GM18502 (cell line): ENCODE results near the gene SLC14A1.

ENCODE experiments used
- ATAC-seq: cut with Tn5 transposase; IDR thresholded peaks from one replicate; pipeline ENCODE4 v1.9.1; 2021; ENCODE audit warnings: mild to moderate bottlenecking; ENCODE audit not compliant: unreplicated experiment, poor library complexity

The SLC14A1 gene

DNA sequence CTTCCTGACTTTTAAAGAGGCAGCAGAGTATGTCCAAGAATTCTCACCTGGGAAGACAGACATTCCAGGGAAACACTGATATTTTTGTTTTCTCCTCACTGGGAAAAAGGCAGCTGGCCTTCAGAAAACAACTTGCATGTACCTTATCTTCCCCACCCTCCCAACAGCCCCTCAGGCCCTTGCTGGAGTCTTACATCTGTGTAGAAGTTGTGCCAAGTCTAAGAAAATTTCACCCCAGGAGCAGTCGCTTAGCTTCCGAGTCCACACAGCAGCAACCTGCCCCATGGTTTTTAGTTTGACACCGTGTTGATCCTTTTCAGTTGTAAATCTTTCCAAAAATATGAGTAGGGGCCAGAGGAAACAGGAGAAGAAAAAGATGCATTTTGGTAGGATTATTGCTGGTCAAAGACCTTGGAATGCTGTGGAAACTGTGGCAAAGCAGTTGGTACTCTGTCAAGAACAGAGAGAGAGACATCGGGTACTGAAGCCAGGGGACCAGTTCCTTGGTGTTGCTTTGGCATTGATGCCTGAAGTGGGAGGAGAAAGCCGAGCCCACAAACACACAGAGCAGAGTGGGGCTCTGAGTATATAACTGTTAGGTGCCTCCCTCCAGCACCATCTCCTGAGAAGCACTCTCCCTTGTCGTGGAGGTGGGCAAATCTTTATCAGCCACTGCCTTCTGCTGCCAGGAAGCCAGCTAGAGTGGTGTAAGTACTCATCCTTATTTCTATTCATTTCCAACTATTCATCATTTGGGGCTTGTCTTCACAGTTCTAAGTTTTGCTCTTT, at the start of gene SLC14A1:
SLC14A1 (plus strand) TSS at position 615 of the 789 bp plus-strand sequence. CDS start 6,140 bp downstream, outside the sequence.
- no peak for ATAC-seq

DNA sequence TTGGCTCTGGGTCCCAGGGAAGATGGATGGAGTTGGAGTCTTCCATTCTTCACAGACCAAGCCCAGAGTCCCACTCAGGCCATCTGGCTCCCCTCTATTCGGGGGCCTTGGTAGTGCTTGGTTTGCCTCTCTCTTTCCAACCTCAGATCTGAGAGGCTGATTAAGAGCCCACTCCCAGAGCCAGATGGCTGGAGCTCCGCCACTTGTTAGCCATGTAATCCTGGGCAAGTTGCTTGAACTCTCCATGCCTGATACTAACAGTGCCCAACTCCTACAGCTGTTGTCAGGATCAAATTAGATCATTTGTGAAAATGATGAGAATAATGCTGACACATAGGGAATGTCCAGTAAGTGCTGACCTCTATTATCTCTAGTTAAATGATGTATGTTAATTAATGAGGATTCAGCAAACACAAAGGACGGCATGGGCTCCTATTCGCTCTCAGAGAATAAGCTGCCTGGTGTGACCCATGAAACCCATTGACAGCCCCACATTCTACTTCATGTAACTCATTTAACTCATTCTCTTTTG, 46.6 kb upstream of the SLC14A1 start:
- no peak for ATAC-seq

DNA sequence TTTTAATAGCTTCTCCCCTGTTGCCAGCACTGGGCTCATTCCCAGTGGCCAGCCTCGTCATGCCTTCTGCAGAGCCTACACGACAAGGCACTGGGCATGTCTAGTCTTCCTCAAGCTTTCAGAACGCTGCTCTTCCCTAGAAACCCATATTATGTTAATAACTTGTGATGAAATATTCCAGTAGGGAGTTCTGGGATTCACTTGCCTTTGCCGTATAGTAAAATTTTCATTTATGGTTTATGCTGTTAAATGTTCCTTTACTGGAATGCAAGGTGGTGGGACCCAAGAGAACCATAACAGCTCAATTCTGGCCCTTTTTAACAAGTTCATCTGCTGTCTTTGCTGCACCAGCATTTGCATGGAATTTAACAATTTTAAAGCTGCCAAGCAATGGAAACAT, 45.5 kb upstream of the SLC14A1 start:
- ATAC-seq, result no peak

DNA sequence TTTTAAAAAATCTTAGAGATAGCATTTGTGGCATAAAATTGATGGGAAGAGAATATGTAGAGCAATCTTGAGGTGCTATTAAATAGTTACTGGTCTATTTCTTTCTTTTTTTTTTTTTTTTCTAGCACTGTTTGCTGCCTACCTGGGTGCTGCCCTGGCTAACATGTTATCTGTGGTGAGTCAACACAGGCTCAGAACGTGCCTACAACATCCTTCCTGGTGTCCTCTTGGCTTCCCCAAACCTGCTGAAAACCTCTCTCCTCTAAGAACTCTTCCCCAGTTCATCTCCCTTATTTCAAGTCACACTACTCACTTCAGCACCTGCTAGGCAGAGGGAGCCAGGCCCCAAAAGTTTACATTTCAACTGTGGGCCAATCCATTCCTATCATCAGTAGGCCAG, 45.1 kb upstream of the SLC14A1 start:
- no peak for ATAC-seq

DNA sequence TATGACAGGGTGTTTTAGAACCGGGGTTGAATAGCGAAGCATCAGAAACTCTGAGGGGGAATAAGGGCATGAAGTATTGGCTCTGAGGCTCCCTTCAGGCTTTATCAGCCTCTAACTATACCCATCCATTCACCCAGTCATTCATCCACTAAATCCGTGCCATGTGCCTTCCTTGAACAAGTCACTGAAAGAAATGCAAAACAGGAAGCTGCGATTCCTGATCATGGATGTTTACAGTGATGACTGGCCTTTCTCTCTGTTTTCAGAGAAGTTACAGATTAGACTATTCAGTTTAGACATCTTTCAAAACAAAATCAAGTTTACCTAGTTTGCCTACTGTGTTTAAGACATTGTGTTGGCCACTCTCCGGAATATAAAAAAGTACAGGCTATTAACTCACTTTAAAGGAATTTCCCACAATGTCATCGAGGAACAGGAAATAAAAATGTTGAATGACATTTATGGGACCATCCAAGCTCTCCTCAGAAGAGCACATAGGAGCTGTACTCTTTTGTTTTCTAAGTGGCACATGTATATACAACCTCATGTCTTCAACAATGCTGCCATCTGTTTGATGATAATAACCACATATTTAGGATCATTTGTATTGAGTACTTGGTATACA, 43.8 kb upstream of the SLC14A1 start:
- no peak for ATAC-seq

DNA sequence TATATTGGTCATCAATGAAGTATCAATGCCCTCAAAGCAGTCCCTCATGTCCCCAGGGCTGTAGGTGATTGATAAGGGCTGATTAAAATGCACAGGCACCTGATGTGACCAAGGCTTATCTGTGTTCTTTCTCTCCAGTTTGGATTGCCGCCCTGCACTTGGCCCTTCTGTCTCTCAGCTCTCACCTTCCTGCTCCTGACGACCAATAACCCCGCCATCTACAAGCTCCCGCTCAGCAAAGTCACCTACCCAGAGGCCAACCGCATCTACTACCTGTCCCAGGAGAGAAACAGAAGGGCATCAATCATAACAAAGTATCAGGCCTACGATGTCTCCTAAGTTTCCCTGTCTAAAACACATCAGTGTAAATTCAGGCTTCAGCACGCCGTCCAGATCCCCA, 41.8 kb upstream of the SLC14A1 start:
- no peak for ATAC-seq

DNA sequence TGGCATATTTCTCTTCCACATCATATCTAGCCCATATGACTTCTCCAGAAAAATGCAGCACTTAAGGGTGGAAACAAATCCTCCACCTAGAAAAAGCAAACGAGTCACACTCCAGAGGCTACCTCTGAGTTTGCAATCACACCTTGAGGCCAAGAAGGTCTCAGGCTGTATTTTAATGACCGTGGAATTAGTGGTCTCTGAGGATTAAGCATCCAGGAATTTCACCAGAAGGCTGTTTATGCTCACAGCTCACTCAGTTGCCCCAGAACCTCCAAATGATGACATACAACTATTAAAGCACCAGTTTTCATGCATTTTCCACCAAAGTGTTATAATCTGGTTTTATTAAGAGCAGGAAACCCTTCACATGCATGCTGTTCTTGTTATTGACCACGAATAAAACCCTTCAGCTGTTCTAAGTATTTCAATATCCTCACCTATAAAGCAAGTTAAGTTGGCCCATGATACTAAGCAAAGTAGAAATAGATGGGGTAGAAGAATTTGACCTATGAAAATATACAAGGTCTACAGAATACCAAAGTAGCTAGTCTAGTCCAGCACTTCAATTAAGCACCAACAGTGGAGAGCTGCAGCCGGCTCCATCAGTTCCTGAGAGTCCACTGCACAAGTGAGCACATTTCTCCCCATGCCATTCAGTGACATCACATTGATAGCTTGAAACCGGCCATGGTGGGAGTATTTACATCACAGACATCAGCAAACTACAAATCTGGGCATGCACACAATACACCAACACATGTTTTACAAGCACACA, 39.5 kb upstream of the SLC14A1 start:
- no peak for ATAC-seq

DNA sequence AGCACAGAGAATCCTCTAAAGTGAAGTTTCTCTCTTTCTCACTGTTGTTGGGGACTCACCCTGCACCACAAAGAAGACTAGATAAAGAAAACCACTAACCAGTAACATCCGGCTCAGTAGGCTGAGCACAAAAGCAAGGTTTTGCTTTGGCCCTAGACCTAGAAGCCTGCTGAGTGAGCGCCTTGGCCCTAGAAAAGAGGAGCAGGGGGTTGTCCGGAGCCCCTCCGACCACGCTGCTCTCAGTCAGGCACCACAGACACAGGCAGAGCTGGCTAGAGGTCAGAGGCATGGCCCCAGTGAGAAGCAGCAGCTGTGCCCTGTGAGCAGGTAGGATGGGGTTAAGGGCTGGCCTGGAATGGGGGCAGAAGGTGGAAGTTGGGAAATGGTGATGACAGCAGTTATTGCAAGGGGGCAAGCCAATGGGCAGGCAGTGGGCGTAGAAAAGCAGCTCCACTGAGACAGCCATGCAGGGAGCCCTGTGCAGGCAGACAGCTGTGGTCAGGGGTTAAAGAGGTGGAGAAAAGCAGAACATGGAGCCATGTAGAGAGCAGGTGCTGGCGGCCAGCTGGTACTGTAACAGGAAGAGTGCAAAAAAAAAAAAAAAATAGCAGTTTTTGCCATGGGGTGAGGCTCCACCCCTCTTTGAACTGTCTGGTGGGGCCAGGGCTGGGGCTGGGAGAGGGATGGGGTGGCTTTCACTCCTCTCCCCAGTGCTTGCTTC, 36.9 kb upstream of the SLC14A1 start:
- peak; percentile 88 for ATAC-seq

DNA sequence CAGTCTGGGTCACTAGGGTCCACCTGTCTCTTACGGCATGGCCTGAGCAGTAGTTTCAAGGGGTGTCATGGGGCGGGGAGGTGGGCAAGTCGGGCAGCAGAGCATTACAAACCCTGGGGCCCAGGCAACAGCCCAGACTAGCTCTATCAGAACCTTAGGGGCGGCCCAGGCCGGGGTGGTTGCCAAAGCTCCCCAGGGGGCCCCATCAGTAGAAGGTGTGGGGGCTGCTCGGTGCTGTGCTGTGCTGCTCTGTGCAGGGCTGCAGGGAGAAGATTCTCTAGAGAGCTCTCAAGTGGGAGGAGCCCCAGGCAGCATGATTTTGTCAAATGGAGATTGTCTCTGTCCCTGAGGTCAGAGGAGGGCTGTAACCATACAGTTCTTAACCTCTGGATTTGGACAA, 36.4 kb upstream of the SLC14A1 start:
- ATAC-seq, result peak; percentile 47

DNA sequence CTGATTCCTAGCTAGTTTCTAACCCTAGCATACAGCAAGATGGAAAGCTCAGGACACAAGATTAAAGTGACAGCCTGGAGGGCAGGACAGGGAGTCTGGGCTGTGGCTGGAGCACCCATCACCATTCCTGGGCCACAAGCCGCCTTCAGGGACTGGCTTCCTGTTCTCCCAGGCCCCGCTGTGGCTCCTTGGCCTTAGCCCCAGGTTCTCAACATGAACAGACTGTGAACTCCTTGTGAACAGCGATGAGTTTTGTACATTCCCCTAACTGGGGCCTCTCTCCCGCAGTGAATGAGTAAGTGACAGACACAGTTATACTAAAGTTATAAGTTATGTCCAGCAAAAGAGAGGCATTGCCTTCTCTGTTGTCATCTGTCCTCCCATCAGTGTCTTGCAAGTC, 35.9 kb upstream of the SLC14A1 start:
- ATAC-seq, result peak; percentile 0

DNA sequence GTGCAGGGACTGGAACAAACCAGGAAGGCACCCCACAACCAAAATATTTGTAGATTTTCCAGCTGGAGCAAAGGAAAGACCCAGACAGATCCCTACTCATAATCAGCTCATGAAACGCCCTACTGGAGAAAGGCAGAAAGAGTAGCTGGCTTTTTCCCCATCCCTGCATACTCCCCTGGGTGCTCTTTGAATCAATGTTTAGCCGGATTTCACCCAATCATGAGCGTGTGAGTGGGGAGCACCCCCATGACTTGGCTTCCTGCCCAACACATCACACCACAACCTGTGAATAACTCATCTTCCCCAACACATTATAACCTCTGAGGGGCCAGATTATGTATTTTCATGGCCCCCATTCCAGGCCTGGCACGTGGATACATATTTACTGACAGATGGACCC, 35.1 kb upstream of the SLC14A1 start:
- ATAC-seq, result no peak

DNA sequence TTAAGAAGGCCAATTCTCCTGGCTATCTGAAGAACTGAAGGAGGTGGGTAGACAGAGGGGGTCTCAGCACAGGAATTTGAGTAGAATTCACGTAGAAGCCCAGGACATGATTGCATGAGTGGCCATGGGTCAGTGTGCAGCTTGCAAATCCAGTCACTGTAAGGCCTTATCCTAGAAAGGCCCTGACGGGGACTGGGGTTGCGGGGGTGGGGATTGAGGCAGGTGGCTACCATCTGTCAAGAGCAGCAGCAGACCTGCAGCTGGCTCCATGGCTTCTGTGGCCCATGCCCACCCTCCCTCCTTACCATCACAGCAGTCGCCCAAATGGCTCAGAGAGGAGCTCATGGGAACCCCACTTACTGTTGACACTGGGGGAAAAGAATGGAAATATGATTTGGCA, 34.6 kb upstream of the SLC14A1 start:
- ATAC-seq, result no peak

DNA sequence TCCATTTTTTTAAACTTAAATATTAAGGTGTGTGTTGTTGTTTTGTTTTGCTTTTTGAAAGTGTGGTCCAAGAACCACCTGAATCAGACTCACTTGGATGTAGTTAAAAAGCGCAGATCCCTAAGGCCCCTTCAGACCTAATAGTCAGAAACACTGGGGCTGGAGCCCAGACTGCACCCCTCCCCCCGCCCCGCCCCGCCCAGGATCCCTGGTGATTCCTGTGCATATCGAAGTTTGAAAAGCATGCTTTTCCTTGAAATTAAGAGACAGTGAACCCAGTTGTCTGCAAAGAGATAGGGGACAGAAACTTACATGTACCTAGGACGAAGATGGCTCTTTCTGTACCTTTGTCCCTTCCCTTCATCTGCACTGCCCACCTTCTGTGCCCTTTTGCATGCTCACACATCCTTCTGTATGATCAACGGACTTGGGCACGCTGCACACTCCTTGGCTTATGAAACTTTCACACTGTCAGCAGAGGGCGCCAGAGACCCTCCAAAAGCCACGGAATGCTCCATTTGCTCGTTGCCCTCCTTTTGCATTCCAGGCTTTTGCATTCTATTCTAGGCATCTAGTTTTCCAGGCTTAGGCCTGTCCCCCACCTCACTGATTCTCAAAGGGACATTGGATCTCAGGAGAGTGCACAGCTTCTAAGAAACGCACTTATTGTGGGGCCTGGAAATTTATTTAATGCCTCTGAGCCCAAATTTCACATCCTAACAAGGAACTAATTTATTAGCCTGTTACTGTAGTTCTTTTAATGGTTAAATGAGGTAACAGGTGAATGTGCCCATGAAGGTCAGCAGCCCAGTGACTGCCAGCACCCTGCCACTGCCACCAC, 32.8 kb upstream of the SLC14A1 start:
- ATAC-seq, result no peak

DNA sequence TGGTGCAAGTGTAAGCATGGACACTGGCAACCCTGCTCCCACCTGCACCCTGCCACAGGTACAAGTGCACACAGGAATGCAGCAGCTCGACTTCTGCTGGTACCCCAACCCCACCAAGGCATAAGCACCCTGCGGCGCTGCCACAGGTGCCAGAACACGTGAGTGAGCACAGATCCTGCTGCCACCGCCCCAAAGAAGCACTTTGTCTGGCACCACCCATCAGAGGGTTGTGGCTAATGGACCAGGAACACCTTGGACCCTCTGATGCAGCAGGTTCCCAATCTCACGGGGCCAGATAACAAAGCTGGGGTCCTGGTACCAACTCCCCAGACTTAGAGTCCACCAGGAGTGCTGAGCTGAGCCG, 32.2 kb upstream of the SLC14A1 start:
- no peak for ATAC-seq

DNA sequence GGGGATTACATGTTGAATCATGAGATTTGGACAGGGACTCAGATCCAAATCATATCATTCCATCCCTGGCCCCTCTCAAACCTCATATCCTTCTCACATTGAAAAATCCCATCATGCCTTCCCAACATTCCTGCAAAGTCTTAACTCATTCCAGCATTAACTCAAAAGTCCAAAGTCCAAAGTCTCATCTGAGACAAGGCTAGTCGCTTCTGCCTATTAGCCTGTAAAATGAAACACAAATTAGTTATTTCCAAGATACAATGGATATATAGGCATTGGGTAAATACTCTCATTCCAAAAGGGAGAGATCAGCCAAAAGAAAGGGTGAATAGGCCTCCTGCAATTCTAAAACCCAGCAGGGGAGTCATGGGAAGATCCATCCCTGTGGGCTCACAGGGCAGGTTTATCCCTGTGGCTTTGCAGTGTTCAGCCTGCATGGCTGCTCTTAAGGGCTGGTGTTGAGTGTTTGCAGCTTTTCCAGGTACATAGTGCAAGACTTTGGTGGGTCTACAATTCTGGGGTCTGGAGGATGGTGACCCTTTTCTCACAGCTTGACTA, 21.2 kb upstream of the SLC14A1 start:
- no peak for ATAC-seq

DNA sequence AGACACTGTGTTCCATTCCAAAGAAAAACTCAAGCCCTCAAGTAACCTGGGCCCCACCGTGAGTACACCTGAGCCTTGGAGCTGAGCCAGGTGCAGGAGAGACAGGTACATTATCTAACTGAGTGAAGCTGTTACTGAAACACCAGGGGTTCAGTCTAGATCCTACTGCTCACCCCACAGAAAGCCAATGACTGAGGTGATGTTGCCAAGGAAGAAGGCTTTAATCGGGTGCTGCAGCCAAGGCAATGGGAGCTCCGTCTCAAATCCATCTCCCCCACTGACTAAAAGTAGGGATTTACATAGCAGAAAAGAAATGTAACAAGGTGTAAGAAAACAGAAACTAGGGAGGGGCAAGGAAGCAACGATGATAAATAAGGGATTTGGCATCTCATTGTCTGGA, 15.2 kb upstream of the SLC14A1 start:
- no peak for ATAC-seq

DNA sequence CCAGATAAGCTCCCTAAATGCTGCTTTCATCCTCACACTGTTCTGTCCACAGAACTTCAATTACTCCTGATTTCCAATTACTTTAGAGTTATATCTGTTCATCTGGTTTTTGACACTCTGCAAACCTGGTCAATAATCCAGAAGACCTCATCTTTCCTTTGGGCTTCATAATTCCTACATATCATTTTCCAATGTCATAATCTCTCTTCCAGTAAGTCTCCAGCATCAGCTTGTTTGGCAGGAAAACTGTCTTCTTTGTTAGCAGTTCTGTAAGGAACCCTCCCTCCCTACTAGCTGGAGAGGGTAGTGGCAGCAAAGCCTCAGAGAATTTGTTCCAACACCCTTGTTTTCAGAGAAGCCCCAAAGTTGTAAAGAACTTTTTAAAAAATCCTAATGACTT, 11.9 kb upstream of the SLC14A1 start:
- no peak for ATAC-seq

DNA sequence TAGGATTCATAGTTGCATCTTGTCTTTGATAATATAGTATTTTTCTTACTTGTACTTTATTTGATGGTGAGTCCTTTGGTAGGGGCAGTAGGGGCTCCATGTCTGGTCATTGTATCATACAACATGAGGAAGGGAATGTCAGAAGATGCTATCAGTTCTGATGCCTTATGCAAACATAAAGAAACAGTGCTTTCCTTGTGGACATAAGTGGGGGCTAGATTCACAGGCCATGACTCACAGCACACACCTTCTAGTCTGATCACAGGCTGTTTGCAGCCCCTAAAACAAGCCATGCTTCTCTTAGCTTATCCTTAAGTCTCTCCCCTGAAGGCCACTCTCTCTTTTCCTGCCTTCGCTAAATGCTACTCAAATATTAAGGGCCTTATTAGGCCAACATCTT, 10.7 kb upstream of the SLC14A1 start:
- ATAC-seq, result no peak

DNA sequence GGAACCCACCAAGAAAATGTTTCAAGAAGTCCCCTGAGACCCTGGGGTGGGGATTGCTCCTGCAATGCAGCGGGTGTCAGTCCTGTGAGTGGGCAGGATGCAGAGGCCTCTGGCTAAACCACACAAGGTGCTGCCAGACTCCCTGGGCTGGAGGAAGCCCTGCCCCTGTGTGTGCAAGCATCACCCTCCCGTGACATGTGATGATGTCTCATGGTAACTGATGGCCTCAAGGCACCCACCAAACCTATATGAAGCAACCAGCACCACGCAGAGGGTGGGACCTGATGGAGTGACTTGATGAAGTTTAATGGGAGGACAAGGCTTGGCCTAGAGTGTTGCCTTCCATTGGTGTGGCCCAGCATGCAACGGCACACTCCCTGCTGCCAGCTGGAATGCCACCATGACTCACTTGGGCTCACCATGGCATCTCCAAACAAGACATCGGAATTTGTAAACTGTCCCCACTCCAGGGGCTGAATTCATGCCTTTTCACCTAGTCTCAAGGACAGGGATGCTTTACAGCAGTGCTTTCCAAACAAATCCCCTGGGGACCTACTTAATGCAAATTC, 8.7 kb upstream of the SLC14A1 start:
- ATAC-seq, result no peak
